Activated B cell treated with CpG ODN at 0.5 μM for 24 hours (primary cell): ENCODE results near the gene DUSP18. TPM values are rescaled to one million over a fixed set of nuclear protein-coding genes. Genes with fewer than 3 reads are reported as not detected.

Source experiments
- ATAC-seq: fragments of 200-7000 bp; cut with Tn5 transposase; one replicate; pipeline ENCODE4 v1.10.0; 2021; ENCODE audit warnings: low read depth, mild to moderate bottlenecking, moderate library complexity
- CTCF ChIA-PET: fragments of 350-600 bp; sonication (Branson Sonifier 250); formaldehyde crosslinking; loops from one replicate; lab custom pipeline; 2021; ENCODE audit warnings: antibody characterized with exemption; lab: Charles Lee
- POLR2A ChIA-PET: fragments of 350-600 bp; sonication (Branson Sonifier 250); formaldehyde crosslinking; loops from one replicate; lab custom pipeline; 2021; ENCODE audit warnings: antibody characterized with exemption; lab: Charles Lee
- DNase-seq: peaks from one replicate; pipeline ENCODE4 v3.0.0; 2022
- H3K27ac Mint-ChIP-seq: one replicate; pipeline ENCODE4 v1.8.0; 2020; ENCODE audit warnings: mixed read lengths
- H3K27me3 Mint-ChIP-seq: one replicate; pipeline ENCODE4 v1.8.0; 2021; ENCODE audit warnings: mixed read lengths
- H3K36me3 Mint-ChIP-seq: one replicate; pipeline ENCODE4 v1.8.0; 2021; ENCODE audit warnings: low read depth, mixed read lengths
- H3K4me1 Mint-ChIP-seq: one replicate; pipeline ENCODE4 v1.8.0; 2021; ENCODE audit warnings: mixed read lengths
- H3K4me3 Mint-ChIP-seq: one replicate; pipeline ENCODE4 v1.8.0; 2020; ENCODE audit warnings: mild to moderate bottlenecking, mixed read lengths
- H3K9me3 Mint-ChIP-seq: one replicate; pipeline ENCODE4 v1.8.0; 2020; ENCODE audit warnings: mixed read lengths
- intact Hi-C: fragments of 100-400 bp; cut with micrococcal nuclease; formaldehyde crosslinking; loops from one replicate; pipeline ENCODE4 v1.15.1; 2024
- total RNA-seq: library from RNA; stranded (reverse); gene quantifications from 2 replicates; pipeline ENCODE4 v1.2.3, GENCODE V29; 2022
- TF ChIP-seq, protein P1 (sequence below): fragments of 200-600 bp; IDR thresholded peaks from one replicate; pipeline ENCODE4 v1.8.0; 2022; ENCODE audit warnings: antibody characterized with exemption, mild to moderate bottlenecking

Gene DUSP18
- total RNA-seq, 1 donor from 2014 or later, result 13.5 TPM

DNA sequence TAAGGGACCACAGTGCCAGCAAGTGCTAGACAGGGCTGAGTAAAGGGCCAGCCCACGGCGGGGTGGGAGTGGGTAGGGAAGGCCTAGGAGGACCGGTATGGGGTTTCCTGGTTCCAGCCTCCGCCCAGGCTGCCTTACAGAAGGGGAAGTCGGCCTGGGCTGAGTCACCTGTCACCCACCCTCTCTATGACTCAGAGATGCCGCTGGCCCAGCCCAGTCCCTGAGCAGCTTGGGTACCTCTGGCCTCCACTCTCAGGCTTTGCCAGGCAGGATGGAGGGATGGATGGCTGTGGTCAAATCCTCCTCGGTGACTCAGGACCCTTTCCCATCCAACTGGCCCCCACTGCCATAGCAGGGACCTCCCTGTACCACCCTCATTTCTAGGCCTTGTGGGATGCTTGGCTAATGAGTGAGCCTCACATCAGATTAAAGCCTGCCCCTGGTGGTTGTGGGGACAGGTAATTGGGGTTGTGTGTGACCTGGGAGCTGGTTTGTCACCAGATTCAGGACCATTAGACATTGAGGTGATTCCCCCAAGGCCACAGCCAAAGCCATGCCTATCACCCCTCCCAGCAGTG lies 18.2 kb downstream of the DUSP18 start:
- intact Hi-C loops, result loop anchor here (1.0 kb wide), 2 partner anchors 14 to 18 kb away; partner anchors contain the start of genes DUSP18 and SLC35E4

DNA sequence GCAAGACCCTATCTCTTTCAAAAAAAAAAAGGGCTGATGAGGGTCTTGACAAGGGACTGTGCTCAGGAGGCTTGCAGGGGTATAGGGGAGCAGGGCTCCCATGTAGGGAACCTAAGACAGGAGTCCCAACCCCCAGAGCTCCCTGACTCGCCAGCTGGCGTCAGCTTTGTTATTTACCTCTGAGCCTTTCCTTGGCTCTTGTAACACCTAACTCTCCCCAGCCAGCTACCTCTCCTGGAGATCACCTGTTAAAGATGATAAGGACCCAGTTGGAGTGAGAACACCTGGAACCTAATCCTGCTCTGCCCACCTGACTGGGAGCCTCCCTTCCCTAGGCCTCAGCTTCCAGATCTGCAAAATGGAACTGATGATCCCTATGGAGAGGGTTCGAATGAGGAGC lies 18.9 kb downstream of the DUSP18 start:
- DNase-seq (no peak), ATAC-seq (no peak)
- Mint-ChIP-seq H3K4me1 (peaks cover 12% of the 10 kb centered on the region), H3K9me3 (no peaks in the 10 kb centered on the region), H3K27me3 (no peaks in the 10 kb centered on the region), H3K4me3 (no peak overlapping the region), H3K36me3 (no peaks in the 10 kb centered on the region), H3K27ac (peak overlapping the region; percentile 66)
- POLR2A ChIA-PET, result interaction anchor here (3.1 kb wide), 1 partner anchor 14 kb away, joined by 23 read pairs; the partner anchor contains the start of gene SLC35E4
- CTCF ChIA-PET, result interaction anchor here (1.3 to 2.7 kb wide), 2 partner anchors 14 to 106 kb away, joined by 5 to 11 read pairs; partner anchors contain the start of gene SLC35E4
- intact Hi-C loops, result loop anchor here (1.0 kb wide), 2 partner anchors 14 to 18 kb away; partner anchors contain the start of genes DUSP18 and SLC35E4
- TF ChIP-seq, protein P1, sequence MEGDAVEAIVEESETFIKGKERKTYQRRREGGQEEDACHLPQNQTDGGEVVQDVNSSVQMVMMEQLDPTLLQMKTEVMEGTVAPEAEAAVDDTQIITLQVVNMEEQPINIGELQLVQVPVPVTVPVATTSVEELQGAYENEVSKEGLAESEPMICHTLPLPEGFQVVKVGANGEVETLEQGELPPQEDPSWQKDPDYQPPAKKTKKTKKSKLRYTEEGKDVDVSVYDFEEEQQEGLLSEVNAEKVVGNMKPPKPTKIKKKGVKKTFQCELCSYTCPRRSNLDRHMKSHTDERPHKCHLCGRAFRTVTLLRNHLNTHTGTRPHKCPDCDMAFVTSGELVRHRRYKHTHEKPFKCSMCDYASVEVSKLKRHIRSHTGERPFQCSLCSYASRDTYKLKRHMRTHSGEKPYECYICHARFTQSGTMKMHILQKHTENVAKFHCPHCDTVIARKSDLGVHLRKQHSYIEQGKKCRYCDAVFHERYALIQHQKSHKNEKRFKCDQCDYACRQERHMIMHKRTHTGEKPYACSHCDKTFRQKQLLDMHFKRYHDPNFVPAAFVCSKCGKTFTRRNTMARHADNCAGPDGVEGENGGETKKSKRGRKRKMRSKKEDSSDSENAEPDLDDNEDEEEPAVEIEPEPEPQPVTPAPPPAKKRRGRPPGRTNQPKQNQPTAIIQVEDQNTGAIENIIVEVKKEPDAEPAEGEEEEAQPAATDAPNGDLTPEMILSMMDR, result no peak

More for the DNA sequence above, 18.2 kb downstream of the DUSP18 start:
- ChIA-PET POLR2A (interaction anchor here (1.4 to 3.1 kb wide), 2 partner anchors 12 to 15 kb away, joined by 8 to 23 read pairs; partner anchors contain the start of gene SLC35E4), CTCF (interaction anchor here (1.3 to 2.7 kb wide), 2 partner anchors 15 to 106 kb away, joined by 5 to 11 read pairs; partner anchors contain the start of gene SLC35E4)
- H3K27ac Mint-ChIP-seq, result peak overlapping the region; percentile 66
- H3K27me3 Mint-ChIP-seq, result no peaks in the 10 kb centered on the region
- no peaks in the 10 kb centered on the region for H3K9me3 Mint-ChIP-seq
- peaks cover 3% of the 10 kb centered on the region for H3K36me3 Mint-ChIP-seq
- peak; percentile 45 for DNase-seq
- TF ChIP-seq, protein P1, result no peak
- H3K4me1 Mint-ChIP-seq, result peaks cover 12% of the 10 kb centered on the region
- ATAC-seq, result peak; percentile 99
- no peak overlapping the region for H3K4me3 Mint-ChIP-seq

DNA sequence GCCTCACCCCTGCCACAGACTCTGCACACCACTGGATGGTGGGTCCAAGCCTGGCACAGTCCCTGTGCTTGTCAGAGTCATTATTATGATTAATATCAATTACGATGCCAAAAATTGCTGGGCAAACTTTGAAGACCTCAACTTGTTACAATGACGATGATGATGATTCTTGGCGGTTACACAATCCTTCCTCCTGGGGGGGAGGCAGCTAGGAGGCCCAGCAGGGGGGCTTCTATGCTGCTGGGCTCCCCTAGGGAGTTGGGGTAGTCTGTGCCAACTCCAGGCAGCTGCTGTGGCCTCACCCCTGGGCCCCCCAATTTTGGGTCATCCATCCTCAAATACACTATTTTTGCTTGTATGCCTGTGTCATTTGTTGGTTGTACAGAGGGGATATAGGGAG lies 20.1 kb downstream of the DUSP18 start:
- intact Hi-C loops, result no loop called here
- Mint-ChIP-seq H3K36me3 (no peaks in the 10 kb centered on the region), H3K27ac (no peak overlapping the region), H3K4me3 (no peak overlapping the region), H3K9me3 (no peaks in the 10 kb centered on the region), H3K4me1 (peaks cover 12% of the 10 kb centered on the region), H3K27me3 (no peaks in the 10 kb centered on the region)
- no peak for ATAC-seq
- no peak for DNase-seq
- ChIA-PET POLR2A (no interaction called here), CTCF (no interaction called here)
- TF ChIP-seq, protein P1, result no peak

DNA sequence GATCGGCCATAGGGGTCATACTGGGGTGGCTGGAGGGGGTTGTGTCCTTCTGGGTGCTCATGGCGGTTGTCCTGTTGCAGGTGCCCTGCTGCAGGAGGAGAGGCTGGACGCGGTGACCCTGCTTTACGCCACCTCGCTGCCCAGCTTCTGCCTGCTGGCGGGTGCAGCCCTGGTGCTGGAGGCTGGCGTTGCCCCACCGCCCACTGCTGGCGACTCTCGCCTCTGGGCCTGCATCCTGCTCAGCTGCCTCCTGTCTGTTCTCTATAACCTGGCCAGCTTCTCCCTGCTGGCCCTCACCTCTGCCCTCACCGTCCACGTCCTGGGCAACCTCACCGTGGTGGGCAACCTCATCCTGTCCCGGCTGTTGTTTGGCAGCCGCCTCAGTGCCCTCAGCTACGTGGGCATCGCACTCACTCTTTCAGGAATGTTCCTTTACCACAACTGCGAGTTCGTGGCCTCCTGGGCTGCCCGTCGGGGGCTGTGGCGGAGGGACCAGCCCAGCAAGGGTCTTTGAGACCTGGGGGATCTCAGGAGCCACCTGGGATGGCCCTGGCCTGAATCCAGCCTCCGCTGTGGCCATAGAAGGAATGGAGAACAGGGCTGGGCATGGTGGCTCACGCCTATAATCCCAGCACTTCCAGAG lies 21.0 kb downstream of the DUSP18 start:
- Mint-ChIP-seq H3K36me3 (no peaks in the 10 kb centered on the region), H3K4me3 (no peak overlapping the region), H3K4me1 (peaks cover 12% of the 10 kb centered on the region), H3K27me3 (no peaks in the 10 kb centered on the region), H3K27ac (no peak overlapping the region), H3K9me3 (no peaks in the 10 kb centered on the region)
- ATAC-seq (no peak), DNase-seq (no peak)
- POLR2A ChIA-PET, result interaction anchor here (0.6 kb wide), 1 partner anchor 148 kb away, joined by 4 read pairs; no protein-coding TSS in a partner anchor
- TF ChIP-seq, protein P1, result no peak
- intact Hi-C loops, result no loop called here
- CTCF ChIA-PET, result no interaction called here
